Tibial nerve (tissue), 3 donors: ENCODE measurements around the gene EPS8.

Source experiments
- EP300 ChIP-seq, 2 donors: sonication (generic); formaldehyde crosslinking; IDR thresholded peaks; one replicate each; pipeline ENCODE4 v1.6.1; 2017; ENCODE audit warnings: antibody characterized with exemption in 2 of 2, mild to moderate bottlenecking in 1 of 2
- POLR2A ChIP-seq, 2 donors: fragments of 450-650 bp; IDR thresholded peaks; one replicate each; pipeline ENCODE4 v1.6.1; 2017; ENCODE audit warnings: antibody characterized with exemption in 2 of 2, mild to moderate bottlenecking in 2 of 2, moderate library complexity in 2 of 2

- TF ChIP-seq POLR2A (IDR thresholded peaks at IDR 0.05) (peak; percentile 43 to 64), EP300 (IDR thresholded peaks at IDR 0.05) (peak; percentile 28 to 92)
Observed at GRCh38 chr12:15688202-15688736, 100.9 kb downstream of the EPS8 start.
